SH-SY5Y (cell line): ENCODE measurements around the gene KCTD16.
A peak's percentile ranks its signal among the peaks of the same experiment; 100 is the strongest.

Experiments
- GATA2 ChIP-seq: IDR thresholded peaks from 2 replicates; pipeline ENCODE4 v1.6.1; 2011; ENCODE audit warnings: mild to moderate bottlenecking, low read depth, low read length
- GATA3 ChIP-seq: IDR thresholded peaks from 2 replicates; pipeline ENCODE4 v1.6.1; 2011; ENCODE audit warnings: low read depth, mild to moderate bottlenecking, low read length, moderate library complexity

GRCh38 chr5:144422018-144422727 is 251.5 kb downstream of the KCTD16 start:
- TF ChIP-seq GATA2 = peak; percentile 84
- TF ChIP-seq GATA3 = peak; percentile 85
